Activated naive CD4-positive, alpha-beta T cell (primary cell): ENCODE measurements around the gene PRKAG2.
"Not testable (repeated sequence)": the region's sequence is repeated elsewhere in the genome, so short reads cannot be mapped to it uniquely, and the experiment has no call there.

ENCODE experiments used
- DNase-seq, 4 experiments: peaks; one replicate each; lab custom pipeline; 2025; lab: John Stamatoyannopoulos, UW

The PRKAG2 gene

GRCh38 chr7:151851145-151851751 lies 25.7 kb downstream of the PRKAG2 start:
- no peak for DNase-seq

DNA sequence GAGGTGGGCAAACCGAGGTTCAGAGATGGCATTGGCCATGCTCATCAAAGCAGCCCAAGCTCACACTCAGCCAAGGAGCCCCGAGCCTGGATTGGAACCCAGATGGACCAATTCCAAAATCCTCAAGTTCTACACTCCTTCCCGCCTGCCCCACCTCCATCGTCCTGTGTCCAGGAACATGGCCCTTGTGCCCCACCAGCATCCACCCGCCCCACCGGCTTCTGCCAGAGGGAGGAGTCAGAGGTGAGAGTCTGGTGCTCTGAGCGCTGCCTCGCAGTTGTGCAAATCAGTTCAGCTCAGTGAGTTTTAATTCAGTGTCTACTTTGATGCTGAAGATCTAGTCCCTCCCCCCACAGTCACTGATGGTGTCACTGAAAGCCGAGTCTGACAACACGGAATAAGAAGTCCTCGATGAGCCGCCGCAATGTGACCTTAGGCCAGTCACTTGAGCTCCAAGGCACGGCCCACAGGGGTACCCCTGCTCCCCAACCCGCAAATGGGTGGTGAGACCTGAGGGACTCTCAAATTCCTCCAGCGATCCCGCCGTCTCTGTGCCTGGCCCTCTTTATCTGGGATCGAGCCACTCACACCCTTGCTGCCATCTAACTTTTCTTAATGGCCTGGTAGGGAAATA lies 26.3 kb downstream of the PRKAG2 start:
- no peak for DNase-seq

DNA sequence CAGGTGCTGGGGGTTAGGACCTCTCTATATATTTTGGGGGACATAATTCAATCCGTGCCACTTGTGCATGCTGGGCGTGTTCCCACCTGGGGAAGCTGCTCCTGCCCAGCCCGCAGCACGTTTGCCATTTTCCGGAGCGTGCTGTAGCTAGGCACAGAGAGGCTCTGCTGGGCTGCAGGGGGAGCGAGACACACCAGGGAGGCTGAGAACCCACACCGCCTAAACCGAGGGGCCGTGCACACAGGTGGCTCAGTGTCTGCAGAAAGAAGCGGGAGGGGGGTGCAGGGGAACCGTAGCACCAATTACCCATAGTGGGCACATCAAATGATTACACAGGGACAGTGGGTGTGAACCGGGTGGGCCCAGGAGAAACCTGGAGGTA lies 27.0 kb downstream of the PRKAG2 start:
- DNase-seq, result no peak

GRCh38 chr7:151849008-151849878 lies 27.7 kb downstream of the PRKAG2 start:
- DNase-seq, result no peak

GRCh38 chr7:151847681-151848081 lies 29.2 kb downstream of the PRKAG2 start:
- no peak for DNase-seq

DNA sequence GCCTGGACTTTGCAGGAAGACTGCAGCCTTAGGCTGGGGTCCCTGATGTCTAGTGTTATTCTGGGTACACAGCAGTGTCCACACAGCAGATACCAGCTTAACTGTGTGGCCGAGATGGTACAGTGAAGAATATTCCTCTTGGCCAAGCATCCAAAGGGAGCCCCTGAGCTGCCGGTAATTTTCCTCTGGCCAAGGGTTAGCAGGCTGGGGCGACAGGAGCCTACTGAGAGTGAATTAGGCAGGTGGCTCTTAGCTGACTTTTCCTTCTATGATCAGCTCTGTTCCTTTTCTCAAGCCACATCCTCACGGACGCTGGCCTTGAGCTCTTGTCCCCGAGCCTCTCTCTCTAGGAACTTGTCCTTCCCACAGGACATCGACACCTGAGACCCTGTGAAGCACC lies 29.8 kb downstream of the PRKAG2 start:
- DNase-seq, result no peak

DNA sequence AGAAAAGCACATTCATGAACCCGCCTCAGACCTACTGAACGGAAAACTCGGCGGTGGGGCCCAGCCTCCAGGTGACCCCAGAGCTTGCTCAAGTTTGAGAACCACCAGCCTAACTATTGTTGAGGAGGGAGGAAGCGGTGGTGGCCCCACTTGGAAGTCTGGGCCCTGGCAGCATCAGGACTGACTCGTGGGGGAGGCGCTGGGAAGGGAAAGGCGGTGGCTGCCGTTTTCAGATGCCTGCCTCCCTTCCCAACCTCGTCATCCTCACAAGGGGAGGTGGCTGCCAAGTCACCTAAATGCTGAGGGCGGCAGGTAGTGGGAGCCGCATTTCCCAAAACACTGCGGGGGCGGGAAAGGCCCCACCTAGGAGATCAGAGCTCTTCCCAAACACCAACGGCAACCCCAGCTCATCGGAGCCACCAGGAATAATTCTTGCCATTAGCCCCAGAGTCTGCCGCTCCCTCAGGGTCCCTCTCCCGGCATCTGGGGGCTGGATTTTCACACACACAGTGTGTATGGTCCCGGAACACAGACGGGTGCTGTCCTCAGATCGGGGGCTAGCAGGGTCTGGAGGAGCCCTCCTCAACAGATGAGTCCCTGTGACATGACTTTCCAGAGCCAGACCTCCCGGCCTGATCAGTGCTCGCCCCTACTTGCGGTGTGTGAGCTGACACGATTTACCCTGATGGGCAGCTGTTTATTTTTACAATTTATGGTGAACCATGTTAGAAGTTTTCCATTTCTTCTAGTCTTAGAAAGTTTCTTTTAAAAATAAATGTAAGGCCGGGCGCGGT lies 31.3 kb downstream of the PRKAG2 start:
- DNase-seq, result no peak

GRCh38 chr7:151844825-151845200 lies 32.1 kb downstream of the PRKAG2 start:
- no peak for DNase-seq

GRCh38 chr7:151844071-151844824 lies 32.7 kb downstream of the PRKAG2 start:
- DNase-seq, result no peak

DNA sequence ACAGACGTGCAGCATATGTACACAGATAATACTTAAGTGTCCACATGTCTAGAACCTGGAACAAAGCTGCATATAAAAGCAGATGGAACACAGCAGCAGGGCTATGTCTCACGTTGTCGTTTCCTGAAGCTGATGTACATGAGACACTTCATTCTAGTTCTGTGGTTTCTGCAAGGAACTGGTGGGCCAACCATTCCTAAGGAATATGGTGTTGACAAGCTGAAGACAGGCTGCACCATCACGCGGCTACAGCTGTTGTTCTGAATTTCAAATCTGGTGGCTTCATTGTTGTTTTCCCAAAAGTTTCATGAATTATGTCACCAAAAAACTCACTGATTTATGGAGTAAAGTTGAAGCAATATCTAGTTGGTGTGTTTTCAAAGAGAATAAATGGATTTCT lies 33.7 kb downstream of the PRKAG2 start:
- no peak for DNase-seq

DNA sequence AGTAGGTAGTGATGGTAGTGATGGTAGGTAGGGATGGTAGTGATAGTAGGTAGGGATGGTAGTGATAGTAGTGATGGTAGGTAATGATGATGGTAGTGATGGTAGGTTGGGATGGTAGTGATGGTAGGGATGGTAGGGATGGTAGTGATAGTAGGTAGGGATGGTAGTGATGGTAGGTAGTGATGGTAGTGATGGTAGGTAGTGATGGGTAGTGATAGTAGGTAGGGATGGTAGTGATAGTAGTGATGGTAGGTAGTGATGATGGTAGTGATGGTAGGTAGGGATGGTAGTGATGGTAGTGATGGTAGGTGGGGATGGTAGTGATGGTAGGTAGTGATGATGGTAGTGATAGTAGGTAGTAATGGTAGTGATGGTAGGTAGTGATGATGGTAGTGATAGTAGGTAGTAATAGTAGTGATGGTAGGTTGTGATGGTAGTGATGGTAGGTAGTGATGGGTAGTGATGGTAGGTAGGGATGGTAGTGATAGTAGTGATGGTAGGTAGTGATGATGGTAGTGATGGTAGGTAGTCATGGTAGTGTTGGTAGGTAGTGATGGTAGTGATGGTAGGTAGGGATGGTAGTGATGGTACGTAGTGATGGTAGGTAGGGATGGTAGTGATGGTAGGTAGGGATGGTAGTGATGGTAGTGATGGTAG lies 35.4 kb downstream of the PRKAG2 start:
- DNase-seq, result not testable (repeated sequence)

GRCh38 chr7:151840088-151840910 lies 36.6 kb downstream of the PRKAG2 start:
- DNase-seq, result no peak

DNA sequence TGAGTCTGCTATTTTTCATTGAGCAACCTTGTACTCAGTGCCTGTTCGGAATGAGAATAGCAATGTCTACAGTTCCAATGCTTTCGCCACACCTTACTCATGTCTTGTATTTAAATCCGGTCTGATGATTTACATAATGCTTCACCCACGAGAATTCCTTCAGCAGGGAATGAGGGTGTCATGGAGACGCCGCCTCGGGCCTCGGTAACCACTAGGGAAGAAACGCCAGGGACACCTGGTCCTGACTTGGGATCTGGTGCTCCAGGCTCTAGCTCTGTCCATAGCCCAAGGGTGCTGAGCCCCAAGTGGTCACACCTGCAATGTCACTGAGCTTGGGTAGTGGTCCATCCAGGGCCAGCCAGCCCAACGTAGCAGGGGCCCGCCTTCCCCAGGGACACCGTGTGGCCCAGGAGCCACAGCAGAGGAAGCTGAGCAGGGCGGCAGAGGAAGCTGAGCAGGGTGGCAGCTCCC lies 37.4 kb downstream of the PRKAG2 start:
- no peak for DNase-seq

DNA sequence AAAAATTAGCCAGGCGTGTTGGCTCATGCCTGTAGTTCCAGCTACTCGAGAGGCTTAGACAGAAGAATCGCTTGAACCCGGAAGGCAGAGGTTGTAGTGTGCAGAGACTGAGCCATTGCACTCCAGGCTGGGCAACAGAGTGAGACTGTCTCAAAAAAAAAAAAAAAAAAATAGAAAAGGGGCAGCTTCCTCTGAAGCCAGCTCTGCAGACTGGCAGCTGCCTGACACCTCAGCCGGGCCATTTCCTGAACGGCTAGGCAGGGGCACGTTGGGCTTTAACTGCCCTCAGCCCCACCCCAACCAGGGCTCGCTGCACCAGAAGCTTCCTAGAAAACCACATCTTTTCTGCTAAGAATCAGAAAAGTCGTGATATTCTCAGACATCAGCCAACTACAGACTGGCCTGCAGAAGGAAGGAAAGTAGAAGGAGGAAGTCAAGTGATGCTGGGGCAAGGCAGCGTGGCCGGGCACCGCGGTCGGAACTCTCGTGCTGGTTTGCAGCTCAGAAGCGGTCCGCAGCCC lies 38.0 kb downstream of the PRKAG2 start:
- DNase-seq, result peak in 1 of 4 experiments; percentile 19

DNA sequence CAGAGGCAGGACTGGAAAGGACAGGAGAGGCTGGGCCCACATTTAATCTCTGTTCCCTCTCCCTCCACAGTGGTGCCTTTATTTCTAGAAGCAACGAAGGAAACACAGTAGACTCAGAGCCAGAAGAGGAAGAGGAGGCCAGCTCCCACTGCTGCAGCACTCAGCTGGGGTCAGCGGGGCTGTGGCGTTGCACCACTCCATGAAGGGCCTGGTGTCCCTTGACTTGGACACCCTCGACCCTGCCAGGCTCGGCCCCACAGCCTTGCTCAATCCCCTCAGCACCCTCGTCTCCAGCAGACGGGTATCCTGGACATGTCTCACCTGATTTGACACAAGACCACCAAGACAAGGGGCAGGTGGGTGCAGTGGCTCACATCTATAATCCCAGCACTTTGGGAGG lies 38.8 kb downstream of the PRKAG2 start:
- no peak for DNase-seq

DNA sequence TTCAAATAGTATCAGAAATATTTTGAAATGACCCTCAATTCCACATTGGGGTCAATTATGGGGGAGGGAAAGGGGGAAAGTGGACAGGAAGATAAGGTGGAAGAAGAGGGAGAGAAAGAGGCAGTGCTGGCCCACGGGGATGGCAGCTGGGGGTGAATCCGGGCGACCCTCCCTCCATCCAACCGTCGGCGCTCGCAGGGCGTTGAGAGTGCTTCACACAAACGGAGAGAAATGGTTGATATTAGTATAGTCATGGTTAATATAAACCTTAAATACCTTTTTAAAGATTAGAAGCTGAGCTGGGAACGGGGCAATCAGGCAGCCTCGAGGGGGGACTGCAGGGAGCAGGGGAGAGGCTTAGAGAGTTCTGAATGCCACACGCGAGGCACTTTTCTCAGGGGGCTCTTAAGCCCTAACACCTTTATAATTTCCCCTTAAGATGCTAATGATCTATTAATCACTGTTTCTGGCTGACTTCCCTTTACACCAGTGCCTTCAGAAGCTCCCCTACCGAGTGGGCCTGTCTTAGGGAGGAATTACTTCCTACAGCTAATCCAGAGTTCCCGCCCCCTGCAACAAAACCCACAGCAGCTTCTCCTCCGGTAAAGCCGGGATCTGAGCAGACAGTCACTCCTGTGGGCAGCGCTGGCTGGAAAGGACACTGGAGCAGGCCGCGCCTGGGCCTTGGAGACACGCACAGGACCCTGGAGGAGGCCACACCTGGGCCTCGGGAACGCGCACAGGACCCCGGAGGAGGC lies 39.5 kb downstream of the PRKAG2 start:
- no peak for DNase-seq

GRCh38 chr7:151836927-151837205 lies 40.0 kb downstream of the PRKAG2 start:
- no peak for DNase-seq

- DNase-seq, result no peak
These were observed 40.6 kb downstream of the PRKAG2 start for GRCh38 chr7:151836191-151836926.

DNA sequence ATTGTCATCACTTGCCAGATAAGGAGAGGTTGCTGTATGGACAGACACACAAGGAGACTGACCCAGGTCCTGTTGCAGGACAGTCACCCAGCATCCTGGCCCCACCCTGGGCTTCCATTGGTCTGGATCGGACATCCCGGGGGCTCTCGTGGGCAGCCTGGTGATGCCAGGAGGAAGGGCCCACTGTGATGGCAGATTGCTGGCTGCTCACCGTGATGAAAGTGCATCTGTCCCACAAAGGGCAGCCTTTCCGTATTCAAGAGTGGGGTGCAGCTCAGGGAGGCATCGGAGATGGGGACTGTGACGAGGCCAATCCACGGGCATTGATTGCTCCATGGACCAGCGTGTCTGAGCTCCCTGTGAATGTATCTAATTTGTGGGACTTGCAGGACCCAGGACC lies 41.3 kb downstream of the PRKAG2 start:
- no peak for DNase-seq
